HG03565 (cell line): ENCODE measurements around the gene HAVCR1.
"Not testable (repeated sequence)": the region's sequence is repeated elsewhere in the genome, so short reads cannot be mapped to it uniquely, and the experiment has no call there.

Source experiments
- ATAC-seq: cut with Tn5 transposase; IDR thresholded peaks from one replicate; pipeline ENCODE4 v1.9.1; 2021; ENCODE audit warnings: mild to moderate bottlenecking, moderate library complexity; ENCODE audit not compliant: unreplicated experiment

HAVCR1 gene

DNA sequence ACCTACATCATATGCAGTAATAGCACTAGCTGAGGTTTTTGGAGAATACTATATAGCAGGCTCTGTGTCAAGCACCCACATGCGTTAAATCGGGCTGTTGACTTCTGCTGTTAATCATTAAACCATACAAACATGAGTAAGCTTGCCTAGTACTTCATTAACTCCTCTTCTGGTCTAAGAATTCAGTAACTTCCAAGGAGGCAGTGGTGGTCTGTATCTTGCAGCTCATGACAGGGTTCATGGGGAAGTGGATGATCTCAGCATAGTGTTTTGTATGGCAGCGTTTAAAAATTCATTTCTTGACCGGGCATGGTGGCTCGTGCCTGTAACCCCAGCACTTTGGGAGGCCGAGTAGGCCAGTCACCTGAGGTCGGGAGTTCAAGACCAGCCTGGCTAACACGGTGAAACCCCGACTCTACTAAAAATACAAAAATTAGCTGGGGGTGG, at the start of gene HAVCR1:
Gene HAVCR1 (minus strand): TSS at position 24 of the 447 bp plus-strand sequence. CDS start 1,173 bp downstream, outside the sequence.
- no peak for ATAC-seq

- no peak for ATAC-seq
These were observed 48.6 kb upstream of the HAVCR1 start for GRCh38 chr5:157107508-157107907.

DNA sequence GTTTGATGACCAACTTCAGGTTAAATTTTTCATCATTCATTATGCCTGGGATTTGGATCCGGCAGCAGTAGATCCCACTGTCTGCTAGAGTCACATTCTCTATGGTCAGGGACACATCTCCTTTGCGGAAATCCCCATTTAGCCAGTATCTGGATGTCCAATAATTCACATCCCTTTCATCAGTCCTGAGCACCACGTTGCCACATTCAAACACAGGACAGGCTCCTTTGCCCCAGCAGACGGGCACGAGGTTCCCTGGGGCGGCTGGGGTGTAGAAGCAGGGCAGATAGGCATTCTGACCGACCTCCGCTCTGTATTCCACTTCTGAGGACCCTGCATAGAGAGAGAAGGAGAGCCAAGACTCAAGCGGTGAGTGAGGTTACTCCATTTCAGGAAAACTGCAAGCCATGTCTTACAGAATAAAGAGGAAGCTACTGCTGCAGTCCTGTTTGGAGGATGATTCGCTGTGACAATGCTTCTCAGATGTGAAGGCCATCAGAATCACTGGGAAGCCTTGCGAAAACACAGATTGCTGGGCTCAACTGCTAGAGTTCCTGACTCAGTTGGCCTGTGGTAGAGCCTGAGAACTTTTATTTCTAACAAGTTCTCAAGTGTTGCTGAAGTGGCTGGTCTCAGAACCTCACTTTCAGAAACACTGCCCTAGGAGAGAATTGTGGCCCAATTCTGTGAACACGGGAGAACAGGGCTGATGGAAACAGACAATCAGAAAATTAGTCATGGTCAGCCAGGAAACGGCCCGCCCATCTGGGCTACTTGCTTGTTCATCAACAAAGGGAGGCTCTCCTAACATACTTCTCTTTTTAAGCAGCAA, 47.9 kb upstream of the HAVCR1 start:
- ATAC-seq = no peak

- no peak for ATAC-seq
These were observed 41.3 kb upstream of the HAVCR1 start for GRCh38 chr5:157100140-157100679.

GRCh38 chr5:157088342-157088990, 29.6 kb upstream of the HAVCR1 start:
- peak; percentile 64 for ATAC-seq

GRCh38 chr5:157086751-157087359, 27.9 kb upstream of the HAVCR1 start:
- no peak for ATAC-seq

DNA sequence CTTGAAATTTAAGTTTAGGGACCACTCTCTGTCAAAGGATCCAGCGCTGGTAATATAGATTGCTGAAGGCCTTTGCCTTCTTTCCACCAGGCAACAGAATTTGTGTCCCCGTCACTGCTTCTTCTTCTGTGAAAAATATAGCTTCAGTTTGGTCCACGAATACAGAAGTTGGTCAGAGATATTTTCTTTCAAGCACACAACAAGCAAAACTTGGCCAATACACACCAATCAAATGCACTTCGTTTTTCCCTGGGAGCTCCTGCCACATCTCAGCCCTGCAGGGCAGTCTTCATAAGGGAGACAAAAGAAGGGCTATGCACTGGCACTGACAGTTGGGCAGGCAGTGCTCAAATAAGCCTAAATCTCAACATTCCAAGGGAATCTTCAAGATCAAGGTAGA, 27.0 kb upstream of the HAVCR1 start:
- no peak for ATAC-seq

- ATAC-seq = no peak
These were observed 21.4 kb upstream of the HAVCR1 start for GRCh38 chr5:157080286-157080685.

GRCh38 chr5:157076558-157076957, 17.6 kb upstream of the HAVCR1 start:
- peak; percentile 26 for ATAC-seq

- ATAC-seq = no peak
These were observed 13.6 kb upstream of the HAVCR1 start for GRCh38 chr5:157072508-157072907.

GRCh38 chr5:157069949-157070348, 11.0 kb upstream of the HAVCR1 start:
- no peak for ATAC-seq

DNA sequence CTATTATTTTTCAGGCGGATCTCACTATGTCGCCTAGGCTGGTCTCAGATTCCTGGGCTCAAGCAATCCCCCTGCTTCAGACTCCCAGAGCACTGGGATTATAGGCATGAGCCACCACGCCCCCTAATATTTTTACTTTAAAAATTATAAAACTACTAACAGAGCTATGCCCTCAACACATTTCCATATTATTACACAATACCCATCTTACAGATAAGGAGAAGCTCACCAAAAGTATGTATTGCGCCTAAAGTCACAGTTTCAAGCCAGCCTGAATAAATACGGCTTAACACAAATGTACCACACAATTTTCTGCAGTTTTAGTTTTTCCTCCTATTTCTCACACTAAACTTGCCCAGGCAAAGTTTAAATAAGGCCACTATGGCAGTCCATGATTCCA, 9.9 kb upstream of the HAVCR1 start:
- ATAC-seq = no peak

DNA sequence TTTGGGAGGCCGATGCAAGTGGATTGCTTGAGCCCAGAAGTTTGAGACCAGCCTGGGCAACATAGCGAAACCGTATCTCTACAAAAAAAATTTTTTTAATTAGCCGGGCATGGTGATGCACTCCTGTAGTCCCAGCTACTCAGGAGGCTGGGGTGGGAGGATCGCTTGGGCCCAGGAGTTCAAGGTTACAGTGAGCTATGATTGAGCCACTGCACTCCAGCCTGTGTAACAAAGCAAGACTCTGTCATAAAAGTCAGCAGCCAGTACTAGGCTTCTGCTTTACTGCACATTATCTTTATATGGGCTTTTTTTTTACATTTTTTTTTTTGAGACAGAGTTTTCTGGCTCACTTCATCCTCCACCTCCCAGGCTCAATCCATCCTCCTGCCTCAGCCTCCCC, 9.4 kb upstream of the HAVCR1 start:
- ATAC-seq = no peak

DNA sequence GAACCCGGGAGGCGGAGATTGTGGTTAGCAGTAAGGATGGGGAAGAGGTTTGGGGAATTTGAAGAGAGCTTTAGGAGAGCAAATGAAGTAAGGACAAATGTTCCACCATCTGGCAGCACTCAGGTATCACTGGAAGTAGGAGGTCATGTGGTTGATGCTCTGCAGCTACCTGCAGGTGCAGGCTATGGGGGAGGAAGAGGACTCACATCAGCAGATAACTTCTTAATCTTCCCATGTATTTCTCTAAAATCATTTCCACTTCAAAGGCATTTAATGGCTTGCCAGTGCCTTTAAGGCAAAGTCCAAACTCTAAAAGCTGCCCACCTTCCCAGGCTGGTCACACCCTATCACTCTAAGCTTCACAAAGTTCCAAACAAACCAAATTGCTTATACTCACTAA, 8.1 kb upstream of the HAVCR1 start:
- no peak for ATAC-seq

DNA sequence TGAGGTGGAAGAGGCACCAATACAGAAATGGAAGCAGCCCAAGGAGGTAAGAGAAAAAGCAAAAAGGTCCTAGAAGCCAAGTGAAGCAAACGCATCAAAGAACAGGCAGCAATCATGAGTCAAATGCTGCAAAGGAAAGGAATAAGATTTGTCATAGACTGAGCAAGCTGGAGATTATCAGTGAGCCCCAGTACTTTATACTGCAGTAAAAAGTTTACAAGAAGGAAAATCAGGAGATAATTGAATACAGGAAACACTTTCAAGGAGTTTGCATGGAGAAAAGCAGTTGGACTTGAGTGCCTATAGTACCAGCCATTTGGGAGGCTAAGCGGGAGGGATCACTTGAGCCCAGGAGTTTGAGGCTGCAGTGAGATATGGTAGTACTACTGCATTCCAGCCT, 7.2 kb upstream of the HAVCR1 start:
- ATAC-seq = no peak

DNA sequence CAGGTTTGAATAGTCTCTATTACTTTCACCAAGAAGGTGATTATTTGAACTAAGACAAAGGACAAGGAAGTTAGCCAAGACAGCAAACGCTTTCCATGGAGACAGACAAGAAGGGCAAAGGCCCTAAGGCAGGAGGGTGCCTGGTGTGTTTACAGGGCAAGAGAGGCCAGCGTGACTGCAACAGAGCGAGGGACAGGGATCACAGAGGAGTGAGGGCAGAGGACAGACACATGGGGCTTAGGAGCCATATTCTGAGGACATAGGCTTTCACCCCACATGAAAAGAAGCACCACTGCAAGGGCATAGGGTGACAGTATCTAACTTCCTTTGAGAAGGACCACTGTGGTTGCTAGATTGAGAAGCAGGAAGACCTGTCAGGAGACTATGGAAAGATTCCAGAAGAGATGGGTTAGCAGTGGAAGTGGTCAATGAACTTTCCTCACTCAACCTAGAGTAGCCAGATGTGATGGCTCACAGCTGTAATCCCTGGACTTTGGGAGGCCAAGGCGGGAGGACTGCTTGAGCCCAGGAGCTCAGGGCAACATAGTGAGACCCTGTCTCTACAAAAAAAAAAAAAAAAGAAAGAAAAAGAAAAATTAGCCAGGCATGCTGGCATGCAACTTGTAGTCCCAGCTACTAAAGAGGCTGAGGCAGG, 5.0 kb upstream of the HAVCR1 start:
- no peak for ATAC-seq

DNA sequence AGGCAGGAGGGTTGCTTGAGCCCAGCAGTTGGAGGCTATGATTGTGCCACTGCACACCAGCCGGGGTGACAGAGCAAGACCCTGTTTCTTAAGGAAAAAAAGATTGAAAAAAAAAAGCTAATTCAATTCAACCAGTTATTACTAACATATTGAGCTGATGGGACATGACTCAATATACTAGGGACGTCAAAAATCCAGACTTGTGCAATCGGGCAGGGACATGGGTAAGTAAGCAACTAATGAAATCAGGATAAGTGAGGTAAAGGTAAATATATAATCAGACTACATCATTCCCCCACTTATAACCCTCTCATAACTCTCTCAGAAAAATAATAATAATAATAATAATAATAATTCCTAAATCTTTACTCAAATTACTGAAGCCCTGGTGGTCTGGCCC, 975 bp upstream of the HAVCR1 start:
- no peak for ATAC-seq

- ATAC-seq = no peak
These were observed 1.2 kb downstream of the HAVCR1 start for GRCh38 chr5:157057459-157058370.

DNA sequence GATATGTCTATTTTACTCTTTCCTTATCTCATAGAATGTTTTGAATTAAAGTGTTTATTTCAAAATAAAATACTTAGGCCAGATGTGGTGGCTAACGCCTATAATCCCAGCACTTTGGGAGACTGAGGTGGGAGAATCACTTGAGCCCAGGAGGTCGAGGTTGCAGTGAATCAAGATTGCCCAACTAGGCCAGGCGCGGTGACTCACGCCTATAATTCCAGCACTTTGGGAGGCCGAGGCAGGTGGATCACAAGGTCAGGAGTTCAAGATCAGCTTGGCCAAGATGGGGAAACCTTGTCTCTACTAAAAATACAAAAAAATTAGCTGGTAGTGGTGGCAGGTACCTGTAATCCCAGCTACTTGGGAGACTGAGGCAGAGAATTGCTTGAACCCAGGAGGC, 2.1 kb downstream of the HAVCR1 start:
- not testable (repeated sequence) for ATAC-seq

- no peak for ATAC-seq
These were observed 7.2 kb downstream of the HAVCR1 start for GRCh38 chr5:157051604-157052245.
